ENCODE results near the gene OR8G1. TPM values are rescaled to one million over a fixed set of nuclear protein-coding genes. Genes with fewer than 3 reads are reported as not detected.
"Not testable (repeated sequence)": the region's sequence is repeated elsewhere in the genome, so short reads cannot be mapped to it uniquely, and the experiment has no call there.

OR8G1 gene
- total RNA-seq, 4 donors from 2014 or later, result not detected

GRCh38 chr11:124225471-124225870, 15.4 kb upstream of the OR8G1 start:
- TF ChIP-seq EP300 (IDR thresholded peaks at IDR 0.05) (no peak), CTCF (IDR thresholded peaks at IDR 0.05) (no peak), POLR2A (IDR thresholded peaks at IDR 0.05; ENCODE audit: low read depth) (no peak), POLR2AphosphoS5 (IDR thresholded peaks at IDR 0.05) (no peak)
- no peak for DNase-seq (ENCODE audit: extremely low spot score)
- no peaks in the 10 kb centered on the region for H3K36me3 ChIP-seq
- no peaks in the 10 kb centered on the region for H3K9me3 ChIP-seq
- H3K27ac ChIP-seq (replicated peaks in 1 of 4), result no peak overlapping the region
- 94% methylated on average over 1 of the region's 1 CpG for WGBS
- intact Hi-C loops (cut with DNase I), result no loop called here
- no peaks in the 10 kb centered on the region for H3K4me1 ChIP-seq
- H3K27me3 ChIP-seq, result no peaks in the 10 kb centered on the region
- no peak overlapping the region for H3K4me3 ChIP-seq

- TF ChIP-seq POLR2A (IDR thresholded peaks at IDR 0.05; ENCODE audit: low read depth) (no peak), POLR2AphosphoS5 (IDR thresholded peaks at IDR 0.05) (no peak), CTCF (IDR thresholded peaks at IDR 0.05) (no peak), EP300 (IDR thresholded peaks at IDR 0.05) (no peak)
- DNase-seq (ENCODE audit: extremely low spot score), result no peak
- 0% methylated on average over 1 of the region's 1 CpG for WGBS
- intact Hi-C loops (cut with DNase I), result no loop called here
- Histone ChIP-seq H3K36me3 (no peaks in the 10 kb centered on the region), H3K27me3 (no peaks in the 10 kb centered on the region), H3K4me1 (no peaks in the 10 kb centered on the region), H3K4me3 (no peak overlapping the region), H3K9me3 (no peaks in the 10 kb centered on the region), H3K27ac (replicated peaks in 1 of 4) (no peak overlapping the region)
These were observed 7.5 kb upstream of the OR8G1 start for GRCh38 chr11:124233376-124233775.

- WGBS, result 47% methylated on average over 5 of the region's 5 CpGs
- TF ChIP-seq CTCF (IDR thresholded peaks at IDR 0.05) (no peak), EP300 (IDR thresholded peaks at IDR 0.05) (no peak)
These were observed 2.4 kb upstream of the OR8G1 start for GRCh38 chr11:124238512-124238911.

GRCh38 chr11:124249869-124250268, 9.0 kb downstream of the OR8G1 start:
- H3K27me3 ChIP-seq; H3K27ac ChIP-seq (replicated peaks in 1 of 4); H3K4me1 ChIP-seq; DNase-seq (ENCODE audit: extremely low spot score); H3K9me3 ChIP-seq; H3K36me3 ChIP-seq; H3K4me3 ChIP-seq; intact Hi-C loops (cut with DNase I): not testable (repeated sequence)
- 53% methylated on average over 3 of the region's 3 CpGs for WGBS

More at GRCh38 chr11:124238512-124238911, 2.4 kb upstream of the OR8G1 start:
- Histone ChIP-seq H3K27ac (replicated peaks in 1 of 4) (no peak overlapping the region), H3K9me3 (no peaks in the 10 kb centered on the region), H3K27me3 (no peaks in the 10 kb centered on the region), H3K4me3 (no peak overlapping the region), H3K36me3 (no peaks in the 10 kb centered on the region), H3K4me1 (no peaks in the 10 kb centered on the region)
- DNase-seq (ENCODE audit: extremely low spot score), result no peak
- intact Hi-C loops (cut with DNase I), result no loop called here

- no peak for DNase-seq (ENCODE audit: extremely low spot score)
- no peaks in the 10 kb centered on the region for H3K27me3 ChIP-seq
- H3K36me3 ChIP-seq, result no peaks in the 10 kb centered on the region
- TF ChIP-seq CTCF (IDR thresholded peaks at IDR 0.05) (no peak), EP300 (IDR thresholded peaks at IDR 0.05) (no peak), POLR2AphosphoS5 (IDR thresholded peaks at IDR 0.05) (no peak), POLR2A (IDR thresholded peaks at IDR 0.05; ENCODE audit: low read depth) (no peak)
- H3K4me3 ChIP-seq, result no peak within 1 kb of the TSS
- H3K9me3 ChIP-seq, result no peaks in the 10 kb centered on the region
- whole genome bisulfite sequencing, result 79% methylated on average over 4 of the region's 4 CpGs
- H3K27ac ChIP-seq (replicated peaks in 1 of 4), result no peak within 1 kb of the TSS
- no peaks in the 10 kb centered on the region for H3K4me1 ChIP-seq
- intact Hi-C loops (cut with DNase I), result no loop called here
These were observed 15.2 kb downstream of the OR8G1 start, which contains the start of gene OR8G5 for GRCh38 chr11:124256076-124256475. OR8G5 (plus strand) TSS chr11:124256376; CDS start chr11:124264932, 8,556 bp downstream.

- DNase-seq (ENCODE audit: extremely low spot score), result not testable (repeated sequence)
- WGBS, result 57% methylated on average over 4 of the region's 4 CpGs
These were observed 24.1 kb downstream of the OR8G1 start for GRCh38 chr11:124265041-124265440.

GRCh38 chr11:124270886-124271285, 30.0 kb downstream of the OR8G1 start:
- H3K9me3 ChIP-seq; H3K36me3 ChIP-seq; intact Hi-C loops (cut with DNase I); H3K4me3 ChIP-seq; H3K27me3 ChIP-seq; H3K27ac ChIP-seq (replicated peaks in 1 of 4); H3K4me1 ChIP-seq; DNase-seq (ENCODE audit: extremely low spot score): not testable (repeated sequence)
- WGBS, result 72% methylated on average over 7 of the region's 7 CpGs

More at GRCh38 chr11:124265041-124265440, 24.1 kb downstream of the OR8G1 start:
- H3K27ac ChIP-seq (replicated peaks in 1 of 4); H3K27me3 ChIP-seq; H3K4me3 ChIP-seq; H3K4me1 ChIP-seq; intact Hi-C loops (cut with DNase I); H3K9me3 ChIP-seq; H3K36me3 ChIP-seq: not testable (repeated sequence)

Measured in esophagus muscularis mucosa (tissue), 4 donors.